AG04450 (cell line): ENCODE data around the gene KRT6A. TPM values are rescaled to one million over a fixed set of nuclear protein-coding genes. Genes with fewer than 3 reads are reported as not detected.

Experiments
- CTCF ChIA-PET: fragments of 300-600, 350-600 bp; formaldehyde crosslinking; extraction: SDS; loops from one replicate; lab custom pipeline; 2022; ENCODE audit warnings: antibody characterized with exemption, inconsistent platforms; lab: Charles Lee
- POLR2A ChIA-PET: fragments of 350-600 bp; formaldehyde crosslinking; extraction: SDS; loops from one replicate; lab custom pipeline; 2021; ENCODE audit warnings: antibody characterized with exemption, inconsistent platforms; lab: Yijun Ruan, JAX
- DNase-seq: peaks from one replicate; pipeline ENCODE4 v3.0.0-alpha.2; 2011; ENCODE audit warnings: low read depth, low spot score
- H3K27ac ChIP-seq: one replicate; pipeline ENCODE4 v1.5.1; 2012; ENCODE audit warnings: low read depth, low read length, control low read depth
- H3K27me3 ChIP-seq: one replicate; pipeline ENCODE4 v1.6.0; 2012; ENCODE audit warnings: low read length; ENCODE audit not compliant: control insufficient read depth, insufficient read depth
- H3K4me3 ChIP-seq: 2 replicates; pipeline ENCODE4 v1.5.1; 2011; ENCODE audit warnings: mild to moderate bottlenecking, low read depth, low read length, control low read depth
- H3K9me3 ChIP-seq: 2 replicates; pipeline ENCODE4 v1.5.1; 2012; ENCODE audit warnings: low read length; ENCODE audit not compliant: control insufficient read depth, insufficient read depth
- CTCF ChIP-seq: IDR thresholded peaks from 2 replicates; pipeline ENCODE4 v1.5.1; 2011; ENCODE audit warnings: low read depth, low read length, control low read depth, inconsistent platforms
- polyA plus RNA-seq: library from polyadenylated mRNA; depleted of rRNA; stranded (reverse); fragments of >200 nt; gene quantifications from 2 replicates; pipeline ENCODE4 v1.2.3, GENCODE V29; 2011

The KRT6A gene
- polyA plus RNA-seq, 1 experiment = not detected

GRCh38 chr12:52440821-52441319, 52.2 kb downstream of the KRT6A start:
- TF ChIP-seq CTCF = no peak
- peak; percentile 6 for DNase-seq
- Histone ChIP-seq H3K27ac (no peak overlapping the region), H3K27me3 (no peaks in the 10 kb centered on the region), H3K9me3 (no peaks in the 10 kb centered on the region), H3K4me3 (no peak overlapping the region)
- POLR2A ChIA-PET = interaction anchor here (0.6 kb wide), 1 partner anchor 537 kb away, joined by 3 read pairs; no protein-coding TSS in a partner anchor
- CTCF ChIA-PET = no interaction called here

DNA sequence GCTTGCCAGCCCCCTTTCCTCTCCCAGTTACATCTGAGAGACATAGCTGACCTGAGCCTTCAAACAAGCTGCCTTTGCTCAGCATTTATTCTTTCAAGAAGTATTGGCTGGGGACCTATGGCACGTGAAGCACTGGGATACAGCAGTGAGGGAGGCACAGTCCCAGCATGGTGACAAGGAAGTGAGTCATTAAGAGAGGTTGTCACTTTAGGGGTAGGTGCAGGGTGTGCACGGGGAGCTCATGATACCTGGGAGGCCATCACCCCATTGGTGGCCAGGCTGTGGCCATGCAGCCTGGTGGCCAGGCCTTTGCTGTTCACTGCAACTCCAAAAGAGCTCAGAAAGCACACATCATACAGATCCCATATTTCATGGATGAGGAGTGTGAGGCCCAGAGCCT, 53.2 kb downstream of the KRT6A start:
- ChIA-PET CTCF (no interaction called here), POLR2A (no interaction called here)
- Histone ChIP-seq H3K4me3 (no peak overlapping the region), H3K9me3 (no peaks in the 10 kb centered on the region), H3K27ac (no peak overlapping the region), H3K27me3 (no peaks in the 10 kb centered on the region)
- no peak for DNase-seq
- no peak for TF ChIP-seq CTCF

DNA sequence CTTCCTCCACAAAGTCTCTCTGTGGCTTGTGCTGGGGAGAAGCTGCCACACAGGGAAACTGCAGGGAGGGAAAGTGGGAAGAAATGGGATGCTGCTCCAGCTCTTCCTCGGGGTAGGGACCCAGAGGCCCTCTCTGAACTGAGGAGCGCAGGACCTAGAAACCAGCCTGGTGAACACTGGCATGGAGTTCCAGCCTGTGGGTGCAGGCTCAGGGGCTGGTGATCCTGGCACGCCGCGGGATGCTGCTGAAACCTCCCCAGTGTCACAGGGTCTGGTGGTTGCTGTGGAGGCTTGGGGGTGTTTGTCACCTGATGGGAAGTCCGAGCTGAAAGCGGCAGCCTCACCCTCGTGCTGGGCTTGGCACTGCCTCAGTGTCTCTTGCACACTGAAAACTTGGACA, 53.6 kb downstream of the KRT6A start:
- DNase-seq = no peak
- H3K9me3 ChIP-seq = no peaks in the 10 kb centered on the region
- ChIA-PET POLR2A (no interaction called here), CTCF (no interaction called here)
- H3K27me3 ChIP-seq = no peaks in the 10 kb centered on the region
- no peak overlapping the region for H3K27ac ChIP-seq
- TF ChIP-seq CTCF = no peak
- H3K4me3 ChIP-seq = no peak overlapping the region

- no peak for TF ChIP-seq CTCF
- DNase-seq = no peak
- peaks cover 3% of the 10 kb centered on the region for H3K27me3 ChIP-seq
- H3K27ac ChIP-seq = no peak overlapping the region
- ChIA-PET POLR2A (no interaction called here), CTCF (no interaction called here)
- H3K9me3 ChIP-seq = no peaks in the 10 kb centered on the region
- H3K4me3 ChIP-seq = no peak overlapping the region
Observed at GRCh38 chr12:52438305-52439301, 54.5 kb downstream of the KRT6A start.

GRCh38 chr12:52437508-52437907, 55.5 kb downstream of the KRT6A start:
- no peak for DNase-seq
- POLR2A ChIA-PET = no interaction called here
- no peak overlapping the region for H3K4me3 ChIP-seq

More at GRCh38 chr12:52437508-52437907, 55.5 kb downstream of the KRT6A start:
- no peak for TF ChIP-seq CTCF
- Histone ChIP-seq H3K27me3 (peaks cover 8% of the 10 kb centered on the region), H3K27ac (no peak overlapping the region), H3K9me3 (no peaks in the 10 kb centered on the region)
- CTCF ChIA-PET = no interaction called here
